Stimulated activated CD4-positive, alpha-beta T cell treated with anti-CD3 and anti-CD28 coated beads, Interleukin-1b, Interleukin-23, amount 100 ng/mL, for 4 hours (primary cell): ENCODE data around the gene SPAG7.

Experiments used
- DNase-seq, 2 donors: peaks; one replicate each; pipeline ENCODE4 v3.0.0-alpha.2; 2020; ENCODE audit warnings: low read depth in 2 of 2

SPAG7 gene

DNA sequence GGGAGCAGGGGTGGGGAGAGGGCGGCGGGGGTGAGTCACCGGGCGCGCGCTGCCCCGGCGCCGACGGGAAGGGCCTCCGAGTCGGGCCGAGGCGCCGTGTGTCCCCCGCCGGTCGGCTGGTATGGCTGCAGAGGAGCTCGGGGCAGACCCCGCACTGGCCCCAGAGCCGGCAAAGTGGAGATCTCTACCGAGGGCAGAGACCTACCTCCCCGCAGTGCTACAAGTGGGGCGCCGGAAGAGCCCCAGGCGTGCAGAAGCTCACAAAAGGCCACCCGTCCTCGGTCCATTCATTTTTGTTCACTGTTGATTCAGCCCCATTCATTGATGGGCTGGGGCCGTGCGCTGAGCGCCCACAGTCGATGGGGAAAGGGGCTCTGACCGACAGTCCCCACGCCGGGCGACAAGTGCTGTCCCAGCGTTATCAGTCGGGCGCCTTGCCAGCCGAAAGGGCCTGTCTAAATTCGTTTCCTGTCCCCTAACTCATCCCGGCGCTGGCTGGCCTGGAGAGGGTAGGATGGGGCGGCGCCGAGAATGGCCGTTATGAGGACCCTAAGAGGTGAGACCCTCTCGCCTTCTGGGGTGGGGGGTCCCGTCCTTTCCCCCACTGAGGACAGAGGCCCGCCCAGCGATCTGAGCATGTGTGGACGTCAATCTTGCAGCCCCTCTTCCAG, 17.4 kb downstream of the SPAG7 start:
- DNase-seq: peak in 1 of 2 donors; percentile 44

DNA sequence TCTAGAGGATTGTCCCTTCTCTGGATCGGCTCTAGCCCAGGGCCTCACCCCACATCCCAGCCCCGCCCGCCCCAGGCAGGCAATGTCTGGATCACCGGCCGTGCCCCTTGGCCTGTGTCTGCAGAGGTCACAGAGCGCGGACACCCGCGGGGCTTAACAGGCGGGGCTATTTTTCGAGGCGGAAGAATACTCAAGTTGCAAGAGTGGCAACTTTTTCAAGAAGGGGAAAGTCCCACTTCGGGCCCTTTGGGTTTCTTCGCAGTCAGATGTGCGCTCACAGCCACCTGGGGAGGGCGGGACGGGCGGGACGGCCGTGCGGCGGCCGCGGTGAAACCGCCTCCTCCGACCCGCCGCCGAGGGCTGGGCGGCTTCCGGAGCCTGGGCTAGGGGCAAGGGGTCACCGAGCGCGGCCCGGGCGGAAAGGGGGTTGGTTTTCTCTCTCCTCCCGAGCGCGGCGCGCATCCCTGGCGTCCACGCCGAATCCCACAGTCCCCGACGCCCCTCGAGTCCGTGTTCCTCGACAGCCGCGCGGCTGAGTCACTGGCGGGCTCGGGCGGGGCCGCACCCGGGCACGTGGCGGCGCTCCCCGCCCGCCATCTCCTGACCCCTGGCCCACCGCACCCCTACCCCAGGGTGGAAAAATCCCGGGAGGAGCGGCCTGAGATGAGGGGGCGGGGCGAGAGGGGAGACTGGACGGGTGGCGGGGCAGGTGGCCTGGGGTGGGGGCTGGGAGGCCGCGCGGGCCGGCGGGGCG, 18.1 kb downstream of the SPAG7 start:
- DNase-seq: peak; percentile 69 to 73

DNA sequence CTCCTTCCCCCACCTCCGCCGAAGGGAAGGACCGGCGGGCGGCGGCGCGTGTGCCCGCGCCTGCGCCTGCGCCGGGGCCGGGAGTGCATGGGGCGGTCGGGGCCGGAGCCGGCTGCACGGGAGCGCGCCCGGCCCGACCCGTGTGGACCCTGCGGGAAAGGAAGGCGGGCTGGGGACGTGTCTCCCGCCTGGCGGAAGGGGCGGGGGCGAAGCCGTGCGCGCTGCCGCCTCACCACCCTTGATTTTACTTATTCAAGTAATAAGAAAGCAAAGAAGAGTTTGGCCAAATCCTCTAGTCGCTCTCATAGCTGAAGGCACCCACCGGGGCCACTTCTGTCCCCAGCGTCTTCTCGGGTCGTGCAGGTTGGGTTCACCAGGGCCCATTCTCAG, 18.7 kb downstream of the SPAG7 start:
- DNase-seq: peak in 1 of 2 donors; percentile 67

DNA sequence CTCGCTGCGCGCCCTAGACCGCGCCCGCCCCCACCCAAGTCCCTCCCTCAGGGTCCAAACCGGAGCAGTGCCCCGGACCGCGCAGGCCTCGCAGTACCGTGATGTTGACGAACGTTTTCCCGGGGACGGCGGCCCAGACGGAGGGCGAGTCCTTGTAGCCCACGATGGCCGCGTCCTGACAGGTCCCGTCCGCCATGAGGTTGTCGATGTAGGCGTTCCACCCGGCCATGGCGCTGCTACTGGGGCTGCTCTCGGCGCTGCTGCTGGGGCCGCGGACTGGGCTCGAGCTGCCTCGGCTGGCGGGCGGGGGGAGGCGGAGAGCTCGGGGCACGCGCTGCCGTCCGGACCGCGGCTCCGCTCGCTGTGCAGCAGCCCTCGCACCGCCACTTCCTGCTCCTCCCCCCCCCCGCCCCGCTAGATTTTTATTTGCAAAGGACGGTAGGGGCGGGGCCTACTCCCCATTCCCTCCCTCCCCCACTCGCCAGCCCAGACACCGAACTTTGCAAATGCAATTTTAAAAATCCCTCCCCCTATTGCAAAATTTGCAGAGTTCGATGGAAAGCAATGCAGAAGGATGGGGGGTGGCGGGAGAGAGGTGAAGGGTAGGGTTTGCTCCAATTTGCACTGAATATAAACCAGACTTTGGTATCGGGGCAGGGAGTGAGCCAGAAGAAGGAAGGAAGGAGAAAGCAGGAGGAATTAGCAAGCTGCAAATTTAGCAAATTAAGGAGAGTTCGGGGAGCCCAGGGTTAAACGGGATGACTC, 19.3 kb downstream of the SPAG7 start, which contains the start of gene PFN1:
Gene PFN1, minus strand, starts transcription at position 365 of the 765 bp plus-strand sequence. Its CDS starts 136 bp downstream, at position 229.
- DNase-seq: peak; percentile 87 to 88

DNA sequence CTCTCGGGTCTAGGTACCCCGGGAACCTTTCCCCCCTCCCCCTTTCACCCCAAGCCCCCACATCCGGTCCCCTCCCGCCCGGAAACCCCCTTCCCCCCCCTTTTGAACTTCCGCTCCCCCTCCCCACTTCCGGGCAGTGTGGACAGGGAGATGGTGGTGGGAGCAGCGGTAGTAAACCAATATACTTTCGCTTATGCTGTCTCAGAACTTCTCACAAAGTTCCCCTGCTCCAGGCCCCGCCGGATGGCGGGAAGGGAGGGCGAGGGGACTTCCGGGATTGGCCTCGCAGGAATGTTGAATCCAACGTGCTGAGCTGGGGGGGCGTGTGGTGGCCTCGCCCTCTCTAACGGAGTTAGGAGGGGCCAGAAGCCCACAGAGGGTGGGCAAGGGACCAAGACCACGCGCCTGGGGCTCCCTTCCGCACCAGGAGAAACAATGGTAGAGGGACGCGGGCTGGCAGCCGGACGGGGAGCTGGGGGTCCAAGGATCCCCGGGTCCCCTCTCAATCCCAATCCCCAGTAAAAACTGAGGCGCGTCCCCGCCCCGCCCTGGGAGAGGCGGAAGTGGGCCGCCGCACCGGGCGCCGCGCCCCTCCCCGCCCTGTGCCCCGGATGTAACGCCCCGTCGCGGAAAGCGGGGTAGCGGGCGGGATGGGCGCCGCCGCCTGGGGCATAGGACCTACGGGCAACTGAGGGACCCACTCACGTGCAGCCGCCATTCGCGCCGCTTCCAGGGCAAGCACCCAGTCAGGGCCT, 20.0 kb downstream of the SPAG7 start:
- DNase-seq: peak; percentile 47 to 60

DNA sequence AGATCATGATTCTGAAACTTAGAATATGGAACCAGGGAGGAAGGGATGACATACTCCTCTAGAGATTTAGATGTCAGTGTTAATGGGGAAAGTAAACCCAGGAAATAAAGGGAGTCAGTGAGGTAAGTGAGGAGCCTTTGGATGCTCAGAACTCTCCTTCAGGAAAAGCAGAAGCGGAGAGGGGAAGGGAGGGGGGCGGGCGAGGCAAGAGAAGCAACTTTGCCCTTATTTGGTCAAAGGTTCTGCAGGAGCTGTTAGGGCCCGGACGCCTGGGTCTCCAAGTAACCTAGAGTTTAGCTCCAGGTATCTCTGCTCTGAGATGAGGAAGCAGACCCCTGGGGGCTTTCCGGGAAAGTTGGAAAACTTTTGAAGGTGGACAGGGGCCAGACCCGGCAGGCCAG, 20.6 kb downstream of the SPAG7 start:
- DNase-seq: no peak

DNA sequence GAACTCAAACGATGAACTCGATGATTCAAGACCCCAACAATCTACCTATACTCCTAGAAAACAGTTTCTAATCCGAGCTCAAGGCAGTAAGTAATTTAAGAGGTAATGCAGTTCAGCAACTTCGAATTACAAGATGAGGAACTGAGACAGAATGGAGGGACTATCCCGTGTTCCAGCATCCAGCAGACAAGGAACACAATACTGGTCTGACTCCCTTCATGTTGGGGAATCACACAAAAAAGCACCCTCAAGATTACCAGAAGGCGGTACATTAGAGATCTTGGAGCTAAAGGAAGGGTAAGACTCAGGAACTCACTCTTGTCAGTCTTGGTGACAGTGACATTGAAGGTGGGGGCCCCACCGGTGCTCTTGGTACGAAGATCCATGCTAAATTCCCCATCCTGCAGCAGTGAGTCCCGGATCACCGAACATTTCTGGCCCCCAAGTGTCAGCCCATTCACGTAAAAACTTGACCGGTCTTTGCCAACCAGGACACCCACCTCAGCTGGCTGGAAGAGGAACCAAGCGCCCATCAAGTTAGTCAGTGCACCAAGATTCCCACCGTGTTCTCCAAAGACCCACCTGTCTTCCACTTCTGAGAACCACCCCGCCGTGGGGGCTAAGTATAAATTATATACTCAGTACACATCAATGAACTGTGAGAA, 21.2 kb downstream of the SPAG7 start:
- DNase-seq: no peak

DNA sequence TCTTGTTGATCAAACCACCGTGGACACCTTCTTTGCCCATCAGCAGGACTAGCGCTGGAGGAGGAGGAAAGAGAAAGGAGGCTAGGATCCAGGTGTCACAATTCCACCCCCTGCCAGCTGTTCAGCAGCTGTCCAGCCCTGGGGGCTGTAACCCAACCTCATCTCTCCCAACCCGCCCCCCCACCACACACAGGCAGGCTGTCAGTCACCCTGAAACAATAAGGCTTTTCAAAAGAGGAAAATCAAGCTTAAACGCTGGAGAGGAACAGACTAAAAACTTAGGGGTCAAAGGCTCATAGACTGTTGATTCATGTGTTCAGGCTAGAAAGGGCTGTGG, 21.7 kb downstream of the SPAG7 start:
- no peak for DNase-seq

DNA sequence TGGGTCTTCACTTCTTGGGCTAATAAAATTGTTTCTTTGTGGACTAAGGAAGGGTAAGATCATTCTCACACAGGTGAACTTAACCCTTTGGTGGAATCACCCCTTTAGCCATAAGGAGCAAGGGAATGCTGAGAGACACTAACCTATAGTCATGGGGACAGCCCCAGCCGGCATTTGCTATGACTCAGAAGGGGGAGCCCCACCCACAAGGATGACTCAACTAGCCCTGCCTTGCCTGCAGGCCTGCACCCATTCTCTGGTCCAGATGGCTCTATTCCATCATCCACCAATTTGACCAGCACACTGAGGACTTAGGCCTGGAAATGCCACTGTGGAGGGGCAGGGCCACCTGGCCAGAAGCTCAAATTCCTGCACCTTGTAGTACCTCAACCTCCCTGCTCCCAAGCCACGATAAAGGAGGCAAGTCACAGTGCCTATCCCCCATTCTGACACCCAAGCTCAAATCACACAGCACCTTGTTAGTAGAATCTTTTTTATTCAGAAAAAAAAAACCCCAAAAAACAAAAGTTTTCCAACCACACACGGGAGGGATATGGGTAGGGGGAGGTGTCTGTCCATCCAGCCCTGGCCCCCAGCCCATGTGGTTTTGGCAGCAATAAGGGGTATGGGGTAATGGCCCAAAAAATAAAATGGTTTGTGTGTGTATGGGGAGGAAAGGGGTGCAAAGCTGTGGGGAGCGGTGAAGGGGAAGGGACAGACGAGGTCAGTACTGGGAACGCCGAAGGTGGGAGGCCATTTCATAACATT, 22.3 kb downstream of the SPAG7 start:
- DNase-seq: peak; percentile 72 to 77

DNA sequence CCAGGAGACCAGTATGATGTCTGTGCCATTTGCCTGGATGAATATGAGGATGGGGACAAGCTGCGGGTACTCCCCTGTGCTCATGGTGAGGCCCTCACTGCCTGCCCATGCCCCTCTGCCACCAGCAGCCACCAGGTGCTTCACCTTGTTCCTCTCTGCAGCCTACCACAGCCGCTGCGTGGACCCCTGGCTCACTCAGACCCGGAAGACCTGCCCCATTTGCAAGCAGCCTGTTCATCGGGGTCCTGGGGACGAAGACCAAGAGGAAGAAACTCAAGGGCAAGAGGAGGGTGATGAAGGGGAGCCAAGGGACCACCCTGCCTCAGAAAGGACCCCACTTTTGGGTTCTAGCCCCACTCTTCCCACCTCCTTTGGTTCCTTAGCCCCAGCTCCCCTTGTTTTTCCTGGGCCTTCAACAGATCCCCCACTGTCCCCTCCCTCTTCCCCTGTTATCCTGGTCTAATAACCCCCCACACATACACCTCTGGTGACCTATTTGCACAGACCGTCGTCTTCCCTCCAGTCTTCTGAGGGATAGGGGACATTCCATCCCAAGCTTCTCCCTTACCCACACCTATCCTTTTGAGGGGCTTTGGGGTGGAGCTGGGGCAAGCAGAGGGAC, 23.0 kb downstream of the SPAG7 start:
- no peak for DNase-seq

DNA sequence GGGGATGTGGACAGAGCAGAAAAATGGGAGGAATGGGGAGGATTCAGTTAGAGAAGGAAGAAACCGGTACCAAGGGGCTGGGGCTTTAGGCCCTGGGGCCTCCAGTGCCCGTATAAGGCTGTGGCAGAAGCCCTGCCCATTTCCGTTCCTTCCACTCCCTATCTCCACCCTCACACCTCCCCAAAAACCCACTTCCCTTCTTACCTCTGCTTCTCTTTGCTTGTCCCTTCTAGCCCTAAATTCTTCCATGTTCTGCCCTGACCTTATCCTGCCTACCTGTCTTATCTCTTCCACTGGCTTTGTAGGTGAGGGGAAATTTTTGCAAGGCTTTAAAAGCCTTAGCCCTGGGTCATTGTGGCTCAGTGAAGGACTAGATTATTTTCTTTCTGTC, 23.5 kb downstream of the SPAG7 start:
- no peak for DNase-seq

DNA sequence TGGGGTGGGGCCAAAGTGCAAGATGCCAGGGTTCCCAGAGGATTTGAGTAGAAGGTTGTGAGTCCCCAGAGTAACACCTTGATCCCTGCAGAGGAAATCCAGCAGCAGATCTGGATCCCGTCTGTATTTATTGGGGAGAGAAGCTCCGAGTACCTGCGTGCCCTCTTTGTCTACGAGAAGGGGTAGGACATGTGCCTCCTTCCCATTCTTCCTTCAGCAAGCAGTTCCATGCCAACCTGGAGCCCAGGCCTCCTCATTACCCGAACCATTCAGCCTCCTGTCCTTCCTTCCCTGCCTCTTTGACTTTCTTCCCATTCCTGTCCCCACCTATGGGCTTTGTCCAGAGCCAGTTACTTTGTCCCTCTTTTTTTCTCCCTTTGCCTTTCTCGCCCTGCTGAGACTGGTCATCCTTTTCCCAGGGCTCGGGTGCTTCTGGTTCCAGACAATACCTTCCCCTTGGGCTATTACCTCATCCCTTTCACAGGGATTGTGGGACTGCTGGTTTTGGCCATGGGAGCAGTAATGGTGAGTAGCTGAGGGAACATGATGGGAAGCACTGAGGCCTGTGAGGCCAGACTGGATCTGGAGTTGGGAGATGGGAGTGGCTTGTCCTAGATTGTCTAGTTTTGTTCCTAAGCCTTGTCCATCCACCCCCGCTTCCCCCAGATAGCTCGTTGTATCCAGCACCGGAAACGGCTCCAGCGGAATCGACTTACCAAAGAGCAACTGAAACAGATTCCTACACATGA, 24.7 kb downstream of the SPAG7 start:
- no peak for DNase-seq

DNA sequence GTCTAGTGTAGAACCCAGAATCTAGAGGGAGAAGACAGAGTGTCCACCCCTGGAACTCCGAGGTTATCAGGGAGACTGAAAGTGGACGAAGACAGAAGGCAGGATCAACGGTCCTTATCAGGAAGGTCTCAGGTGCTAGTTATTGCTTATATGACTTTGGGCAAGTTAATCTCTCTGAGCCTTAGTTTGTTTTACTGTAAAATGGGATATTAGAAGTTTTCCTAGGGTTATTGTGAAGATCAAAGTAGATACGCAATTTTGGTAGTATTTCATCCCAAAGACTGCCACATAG, 26.4 kb downstream of the SPAG7 start:
- DNase-seq: no peak

DNA sequence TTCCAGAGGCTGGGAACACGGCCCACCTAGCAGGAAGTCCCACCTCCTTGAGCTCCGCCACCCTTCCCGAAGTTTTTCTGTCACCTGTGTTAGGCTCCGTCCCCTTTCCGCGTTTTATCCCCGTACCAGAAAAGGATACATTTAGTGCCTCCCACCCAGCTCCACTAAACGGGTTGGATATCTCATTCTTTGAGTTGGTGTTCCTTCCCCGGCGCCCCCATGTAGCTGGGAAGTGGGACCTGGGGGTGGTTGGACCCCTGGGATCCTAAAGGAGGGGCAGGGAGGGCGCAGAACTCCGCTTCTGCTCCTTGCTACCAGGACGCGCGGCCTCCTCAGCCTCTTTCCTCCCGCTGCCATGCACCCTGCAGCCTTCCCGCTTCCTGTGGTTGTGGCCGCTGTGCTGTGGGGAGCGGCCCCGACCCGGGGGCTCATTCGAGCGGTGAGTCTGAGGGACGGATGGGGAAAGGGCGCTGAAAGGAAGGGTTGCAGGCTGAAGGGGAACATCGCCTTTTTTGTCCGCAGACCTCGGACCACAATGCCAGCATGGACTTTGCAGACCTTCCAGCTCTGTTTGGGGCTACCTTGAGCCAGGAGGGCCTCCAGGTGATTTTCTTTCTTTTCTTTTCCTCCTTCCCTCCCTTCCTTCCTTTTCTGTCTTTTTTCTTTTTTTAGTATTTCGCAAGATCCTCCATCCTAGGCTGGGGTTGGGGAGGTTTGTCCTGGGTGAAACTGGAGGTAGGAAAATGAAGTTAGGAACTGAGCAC, 26.9 kb downstream of the SPAG7 start:
- DNase-seq: peak in 1 of 2 donors; percentile 24

DNA sequence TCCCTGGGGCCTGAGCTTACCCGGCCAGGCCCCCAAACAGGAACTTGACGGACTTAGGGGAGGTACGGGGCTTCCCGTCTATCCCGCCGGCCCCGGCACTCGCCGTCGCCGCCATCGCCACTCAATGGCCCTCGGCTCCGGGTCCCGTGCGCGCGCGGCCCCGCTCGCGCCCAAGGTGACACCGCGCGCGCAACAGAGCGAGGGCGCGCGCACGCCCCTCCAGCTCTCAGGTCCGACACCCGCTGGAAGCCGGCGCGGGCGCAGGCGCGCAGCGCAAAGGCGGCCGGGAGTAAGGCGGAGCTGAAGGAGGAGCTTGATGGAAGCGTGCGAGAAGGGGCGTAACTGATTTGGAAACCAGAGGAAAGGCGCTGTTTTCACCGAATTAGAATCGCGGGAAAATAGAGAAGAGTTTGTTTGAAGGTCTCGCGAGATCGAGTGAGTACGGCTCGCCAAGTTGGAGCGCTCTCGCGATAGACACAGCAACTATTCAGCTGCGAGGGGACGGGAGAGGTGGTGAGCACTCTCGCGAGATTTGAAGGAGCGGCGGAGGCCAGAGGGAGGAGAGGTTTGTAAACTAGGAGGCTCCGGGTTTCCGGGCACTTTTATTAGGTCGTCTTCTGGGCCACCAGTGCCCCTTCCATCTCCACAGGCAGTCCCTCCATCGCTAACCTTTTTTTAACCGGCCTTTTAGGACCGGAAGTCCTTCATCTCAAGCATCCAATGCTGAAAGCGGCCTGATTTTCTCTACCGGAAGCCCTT, 27.6 kb downstream of the SPAG7 start, which contains the start of the genes RNF167 and SLC25A11:
Gene RNF167, plus strand, starts transcription at position 473 of the 759 bp plus-strand sequence. CDS start 642 bp downstream, outside the sequence.
Gene SLC25A11, minus strand, starts transcription at position 251 of the 759 bp plus-strand sequence. Its CDS starts 136 bp downstream, at position 115.
- peak; percentile 87 to 94 for DNase-seq

DNA sequence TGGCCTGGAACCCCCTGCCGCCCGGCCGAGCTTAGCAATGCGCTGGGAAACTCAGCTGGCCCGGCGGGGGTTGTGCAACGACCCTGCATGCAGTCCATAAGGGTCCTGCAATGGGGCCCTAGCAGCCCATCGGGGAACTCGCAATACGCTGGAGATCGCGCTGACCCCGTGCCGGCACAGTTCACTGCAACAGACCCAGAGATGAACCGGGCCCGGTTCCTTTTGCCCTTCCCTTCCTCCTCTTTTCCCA, 28.1 kb downstream of the SPAG7 start:
- no peak for DNase-seq

DNA sequence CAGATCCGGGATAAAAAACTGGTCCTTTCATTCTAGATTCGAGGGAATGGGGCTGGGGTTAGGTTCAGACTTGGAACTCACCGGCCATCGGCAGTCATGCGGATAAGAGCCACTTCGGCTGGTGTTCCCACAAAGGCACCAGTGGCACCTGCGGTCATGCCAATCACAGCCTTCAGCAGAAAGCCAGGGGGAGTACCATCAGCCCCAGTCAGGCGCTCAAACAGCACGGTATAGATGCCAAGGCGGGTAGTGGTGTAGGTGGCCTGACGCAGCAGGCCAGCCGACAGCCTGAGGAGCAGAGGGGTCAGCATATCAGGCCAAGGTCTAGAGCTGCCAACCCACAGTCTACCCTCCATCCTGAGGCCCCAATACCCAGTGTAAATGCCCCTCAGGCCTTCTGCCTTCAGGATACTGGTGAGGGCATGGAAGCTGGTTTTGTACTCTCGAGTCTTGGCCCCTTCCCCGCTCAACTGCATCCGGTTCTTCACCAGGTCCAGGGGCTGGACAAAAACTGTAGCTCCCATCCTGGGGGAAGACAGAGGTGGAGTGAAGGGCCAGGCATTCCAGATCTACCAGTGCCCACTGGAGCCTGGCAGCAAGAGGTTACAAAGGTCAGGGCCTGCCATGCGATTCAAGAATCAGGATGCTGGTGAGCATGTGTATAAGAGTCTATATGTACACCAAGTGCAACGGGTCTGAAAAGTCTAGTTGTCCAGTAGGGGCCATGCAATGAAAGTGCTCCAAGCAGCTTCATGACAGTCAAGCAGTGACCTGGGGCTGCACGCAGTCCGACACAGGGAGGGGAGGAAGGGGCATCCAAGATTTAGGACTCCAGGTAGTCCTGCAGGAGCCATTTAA, 28.7 kb downstream of the SPAG7 start:
- DNase-seq: no peak
